ENCODE results near the gene PTPRN.

Gene PTPRN

GRCh38 chr2:219286436-219287115 lies 22.6 kb downstream of the PTPRN start:
- no peak for DNase-seq

GRCh38 chr2:219285894-219286425 lies 23.2 kb downstream of the PTPRN start:
- no peak for DNase-seq

GRCh38 chr2:219285373-219285735 lies 23.8 kb downstream of the PTPRN start:
- DNase-seq = no peak

- no peak for DNase-seq
Observed at GRCh38 chr2:219284501-219285372, 24.5 kb downstream of the PTPRN start.

DNA sequence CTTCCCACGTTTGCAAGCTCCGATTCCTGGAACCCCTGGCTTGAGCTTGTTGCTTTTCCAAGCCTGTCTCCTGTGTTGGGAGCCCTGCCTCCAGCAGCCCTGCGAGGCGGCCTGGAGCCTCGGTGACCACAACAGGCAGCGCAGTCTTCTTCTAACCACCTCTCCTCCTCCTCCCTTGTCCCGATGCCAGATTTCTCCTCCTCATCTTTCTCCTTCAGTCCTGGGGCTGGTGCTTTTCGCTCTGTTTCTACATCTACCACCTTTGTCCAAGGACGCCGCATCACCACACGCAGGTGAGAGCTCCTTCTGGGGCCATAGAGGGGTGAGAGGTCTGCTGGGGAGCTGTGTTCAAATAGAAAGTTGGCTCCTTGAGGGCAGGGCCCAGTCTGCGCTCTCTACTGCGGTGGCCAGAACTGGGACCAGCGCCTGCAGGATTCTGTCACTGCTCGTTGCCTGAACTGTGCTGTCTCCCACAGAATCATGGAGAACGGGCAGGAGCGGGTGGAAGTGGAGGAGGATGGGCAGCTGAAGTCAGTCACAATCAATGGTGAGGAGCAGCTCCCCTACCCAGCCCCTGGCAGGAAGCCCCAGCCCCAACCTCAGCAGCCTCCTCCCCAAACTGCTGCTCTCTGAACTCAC lies 26.1 kb downstream of the PTPRN start:
- DNase-seq = no peak

- DNase-seq = no peak
Observed at GRCh38 chr2:219282375-219282774, 26.8 kb downstream of the PTPRN start.

GRCh38 chr2:219281588-219281987 lies 27.6 kb downstream of the PTPRN start:
- no peak for DNase-seq

- DNase-seq = no peak
Observed at GRCh38 chr2:219280651-219281050, 28.6 kb downstream of the PTPRN start.

DNA sequence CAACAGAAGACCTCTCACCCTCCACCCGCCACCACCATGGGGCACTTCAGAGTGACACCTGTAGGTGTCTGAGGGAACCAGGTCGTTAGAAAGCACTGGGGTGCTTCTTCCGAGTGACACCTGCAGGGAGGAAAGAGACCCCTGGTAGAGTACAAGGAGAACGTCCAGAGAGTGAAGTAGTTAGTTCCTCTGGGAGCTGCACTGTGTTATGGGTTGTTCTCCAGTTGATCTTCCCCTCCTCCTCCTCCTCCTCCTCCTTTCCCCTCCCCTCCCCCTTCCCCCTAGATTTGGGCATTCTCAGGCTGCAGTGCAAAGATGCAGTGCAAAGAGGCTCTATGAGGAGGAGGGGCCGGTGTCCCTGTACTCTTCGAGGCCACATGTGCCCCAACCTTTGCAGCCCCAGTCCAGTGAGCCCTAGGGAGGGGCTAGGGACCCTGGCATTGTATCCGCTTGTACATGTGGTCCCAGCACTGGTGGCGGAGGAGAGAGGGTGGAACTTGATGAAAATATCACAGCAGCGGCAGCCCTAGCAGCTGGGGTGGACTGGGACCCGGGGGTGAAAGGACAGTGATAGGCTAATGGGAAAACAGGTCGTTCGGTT lies 29.2 kb downstream of the PTPRN start:
- DNase-seq = no peak

GRCh38 chr2:219279151-219279915 lies 29.9 kb downstream of the PTPRN start, which contains the start of gene DNAJB2:
Gene DNAJB2, plus strand, starts transcription at chr2:219279366. Its CDS starts 468 bp downstream, at chr2:219279834.
- DNase-seq = peak; percentile 100

DNA sequence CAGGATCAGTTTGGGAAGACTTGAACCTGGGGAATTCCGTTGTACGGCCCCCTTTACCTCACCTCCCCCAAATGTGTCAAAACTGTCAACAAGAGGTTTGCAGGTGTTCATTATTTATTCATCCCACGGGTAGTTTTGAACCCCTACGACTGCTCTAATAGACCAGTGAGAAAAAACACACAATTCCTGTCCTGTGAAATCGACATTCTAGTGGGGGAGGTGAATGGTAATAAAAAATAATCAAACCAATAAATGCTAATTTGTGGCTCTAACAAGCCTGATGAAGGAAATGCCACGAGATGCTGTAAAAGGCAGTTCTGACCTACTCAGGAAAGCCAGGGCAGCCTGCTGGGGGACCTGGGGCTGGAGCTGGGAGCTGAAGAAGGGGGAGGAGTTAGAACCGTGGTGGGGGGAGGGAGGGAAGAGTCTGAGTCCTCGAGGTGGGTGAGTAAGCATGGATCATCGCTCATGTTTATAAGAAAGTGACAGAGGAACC lies 30.5 kb downstream of the PTPRN start:
- no peak for DNase-seq

DNA sequence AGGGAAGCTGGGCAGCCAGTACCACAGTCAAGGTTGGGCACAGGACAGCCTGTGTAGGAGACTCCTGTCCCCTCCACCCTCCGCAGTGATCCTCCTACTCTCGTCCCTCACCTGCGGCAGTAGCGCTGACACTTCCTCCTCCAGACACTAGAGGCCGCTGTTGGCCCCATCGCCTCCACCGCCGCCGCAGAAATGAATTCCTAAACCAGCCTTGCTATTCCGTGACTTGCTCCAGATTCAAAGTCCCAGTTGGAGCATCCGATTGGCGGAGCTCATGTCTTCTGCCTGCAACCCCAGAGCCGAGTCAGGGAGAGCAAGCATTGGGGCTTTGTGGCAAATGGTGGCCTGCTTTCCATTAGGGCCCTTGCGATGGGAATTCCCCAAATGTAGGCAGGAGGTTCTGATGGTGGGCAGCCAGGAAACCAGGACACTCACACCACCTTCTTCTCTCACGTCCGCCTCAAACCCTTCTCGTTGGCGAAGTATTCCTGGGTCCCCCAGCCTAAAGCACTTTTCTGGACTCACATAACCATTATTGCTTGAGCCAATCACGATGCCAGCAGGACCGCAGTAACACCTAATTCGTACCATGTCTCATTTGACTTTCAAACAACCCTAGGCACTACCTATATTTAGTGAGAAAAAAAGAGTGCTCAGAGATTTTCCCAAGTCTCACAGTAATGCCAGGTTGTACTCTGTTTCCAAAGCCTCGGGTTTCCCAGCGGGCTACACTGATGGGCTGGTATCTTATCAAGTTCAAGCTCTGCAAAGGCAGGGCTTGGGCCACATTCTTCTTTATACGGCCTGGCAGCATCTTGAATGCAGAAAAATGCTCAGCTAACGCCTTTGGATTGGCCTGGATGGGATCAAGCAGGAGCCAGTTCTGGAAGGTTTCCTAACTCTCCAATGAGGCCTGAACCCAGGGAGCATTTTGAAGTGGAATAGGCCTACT lies 31.2 kb downstream of the PTPRN start:
- DNase-seq = peak; percentile 82

- DNase-seq = no peak
Observed at GRCh38 chr2:219274361-219274921, 34.8 kb downstream of the PTPRN start.

DNA sequence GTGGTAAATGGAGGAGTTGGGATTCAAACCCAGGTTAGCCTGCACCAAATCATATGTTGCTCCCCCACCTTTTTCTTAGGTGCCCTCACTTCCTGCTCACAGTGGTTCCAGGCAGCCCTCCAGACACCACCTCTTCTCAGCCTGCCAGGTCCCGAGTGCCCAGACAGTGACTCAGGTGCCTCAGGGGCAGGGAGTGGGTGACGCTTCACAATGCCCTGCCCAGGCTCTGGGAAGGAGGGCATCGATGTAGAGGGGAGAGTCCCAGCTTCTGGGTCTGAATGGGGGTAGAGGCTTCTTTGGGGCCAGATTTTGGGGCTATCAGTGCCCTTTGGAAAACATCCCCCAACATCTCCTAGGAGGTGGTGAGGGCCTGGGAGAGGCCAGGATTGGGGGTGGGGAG lies 35.3 kb downstream of the PTPRN start:
- DNase-seq = no peak

DNA sequence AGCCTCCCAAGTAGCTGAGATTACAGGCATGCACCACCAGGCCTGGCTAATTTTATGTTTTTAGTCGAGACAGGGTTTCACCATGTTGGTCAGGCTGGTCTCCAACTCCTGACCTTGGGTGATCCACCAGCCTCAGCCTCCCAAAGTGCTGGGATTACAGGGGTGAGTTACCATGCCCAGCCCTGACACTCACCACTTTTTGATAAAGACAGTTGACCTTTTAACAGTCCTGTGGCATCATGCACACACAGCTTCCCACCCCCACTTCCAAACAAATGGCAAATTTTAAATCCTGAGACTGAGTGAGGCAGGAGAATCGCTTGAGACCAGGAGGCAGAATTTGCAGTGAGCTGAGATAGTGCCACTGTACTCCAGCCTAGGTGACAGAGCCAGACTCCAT lies 36.2 kb downstream of the PTPRN start:
- DNase-seq = no peak

- no peak for DNase-seq
Observed at GRCh38 chr2:219272356-219272755, 36.8 kb downstream of the PTPRN start.

GRCh38 chr2:219271021-219271420 lies 38.2 kb downstream of the PTPRN start:
- no peak for DNase-seq

DNA sequence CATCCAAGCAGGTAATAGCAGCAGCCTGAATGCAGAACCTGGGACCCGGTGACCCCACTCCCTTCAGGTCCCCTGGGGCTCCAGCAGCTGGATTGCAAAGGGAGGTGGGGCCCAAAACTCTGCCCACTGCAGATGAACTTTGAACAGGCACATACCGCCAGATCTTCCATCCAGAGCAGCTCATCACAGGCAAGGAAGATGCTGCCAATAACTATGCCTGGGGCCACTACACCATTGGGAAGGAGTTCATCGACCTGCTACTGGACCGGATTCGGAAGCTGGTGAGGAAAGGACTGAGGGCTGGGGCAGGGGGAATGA lies 39.2 kb downstream of the PTPRN start:
- no peak for DNase-seq

DNA sequence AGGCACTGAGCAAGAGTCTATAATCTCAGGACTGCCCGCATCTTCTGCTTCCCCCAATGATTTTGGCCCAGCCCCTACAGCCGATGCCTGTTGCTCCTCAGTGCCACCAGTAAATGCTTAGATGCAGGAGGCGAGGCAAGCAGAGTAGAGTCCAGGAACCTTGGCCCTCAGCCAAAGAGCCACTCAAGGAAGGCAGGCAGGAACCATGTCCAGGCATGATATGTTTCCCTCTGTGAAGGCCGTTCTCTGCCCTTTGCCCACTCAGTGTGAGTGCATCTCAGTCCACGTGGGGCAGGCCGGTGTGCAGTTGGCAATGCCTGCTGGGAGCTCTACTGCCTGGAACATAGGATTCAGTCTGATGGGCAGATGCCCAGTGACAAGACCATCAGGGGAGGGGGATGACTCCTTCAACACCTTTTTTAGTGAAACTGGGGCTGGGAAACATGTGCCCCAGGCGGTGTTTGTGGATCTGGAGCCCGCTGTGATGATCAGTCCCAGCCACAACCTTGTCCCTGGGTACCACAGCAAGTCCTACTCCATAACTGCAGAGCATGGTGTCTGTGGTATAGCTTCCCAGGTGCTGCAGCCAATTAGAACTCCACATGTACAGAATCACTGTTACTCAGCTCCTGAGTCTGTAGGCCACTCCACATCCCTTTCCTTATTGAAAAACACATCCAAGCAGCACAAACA lies 39.7 kb downstream of the PTPRN start:
- no peak for DNase-seq

DNA sequence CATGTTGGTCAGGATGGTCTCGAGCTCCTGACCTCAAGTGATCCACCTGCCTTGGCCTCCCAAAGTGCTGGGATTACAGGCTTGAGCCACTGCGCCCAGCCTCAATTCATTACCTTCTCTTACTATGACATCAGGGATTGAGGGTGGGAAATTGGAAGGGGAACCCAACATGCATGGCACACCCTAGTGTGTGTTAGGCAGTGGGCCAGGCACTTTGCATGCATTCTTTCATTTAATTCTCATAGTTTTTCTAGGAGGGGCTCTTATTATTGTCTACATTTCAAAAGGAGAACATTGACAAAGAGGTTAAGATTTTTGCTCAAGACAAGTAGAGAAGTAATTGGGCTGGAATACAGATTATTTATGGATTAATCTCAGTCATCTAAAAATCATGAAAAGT lies 40.9 kb downstream of the PTPRN start:
- no peak for DNase-seq
